ENCODE measurements around the gene NPBWR2.
"Not testable (repeated sequence)": the region's sequence is repeated elsewhere in the genome, so short reads cannot be mapped to it uniquely, and the experiment has no call there.

Gene NPBWR2

DNA sequence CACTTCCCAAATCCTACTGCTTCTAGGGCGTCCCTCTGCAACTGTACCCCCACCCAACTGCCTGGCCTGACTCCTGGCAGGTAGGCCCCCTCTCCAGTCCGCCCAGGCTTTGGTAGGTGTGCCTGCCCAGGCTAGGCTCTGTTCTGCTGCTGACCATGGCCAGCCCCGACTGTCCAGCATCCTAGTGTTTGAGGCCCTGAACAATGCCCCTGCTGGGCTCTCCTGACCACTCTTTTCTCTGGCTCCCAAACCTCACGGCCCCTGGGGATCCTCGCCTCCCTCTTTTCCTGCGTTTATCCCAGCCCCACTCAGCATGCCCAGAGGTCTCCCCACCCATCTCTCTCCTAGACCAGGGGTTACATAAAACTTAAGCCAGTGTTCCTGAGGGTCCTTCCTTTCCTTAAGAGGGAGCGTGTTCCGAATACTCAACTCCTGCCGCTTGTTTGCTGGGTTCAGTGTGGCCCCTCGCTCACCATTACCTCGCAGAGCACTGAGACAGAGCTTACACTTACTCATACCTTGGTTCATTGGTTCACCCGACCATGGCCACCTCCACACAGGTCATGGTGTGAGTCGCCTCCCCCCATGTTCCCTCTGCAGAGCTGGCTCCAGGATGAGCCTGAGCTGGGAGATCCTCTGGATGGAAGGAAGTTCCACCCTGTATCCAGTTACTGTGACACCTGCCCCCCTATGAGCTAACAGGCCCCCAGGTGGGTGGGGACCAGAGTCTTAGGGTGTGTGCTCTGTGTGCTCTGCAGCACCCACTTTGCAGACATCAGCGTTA is 35.8 kb upstream of the NPBWR2 start:
- DNase-seq (ENCODE audit: low read depth in 2 of 2): no peak

DNA sequence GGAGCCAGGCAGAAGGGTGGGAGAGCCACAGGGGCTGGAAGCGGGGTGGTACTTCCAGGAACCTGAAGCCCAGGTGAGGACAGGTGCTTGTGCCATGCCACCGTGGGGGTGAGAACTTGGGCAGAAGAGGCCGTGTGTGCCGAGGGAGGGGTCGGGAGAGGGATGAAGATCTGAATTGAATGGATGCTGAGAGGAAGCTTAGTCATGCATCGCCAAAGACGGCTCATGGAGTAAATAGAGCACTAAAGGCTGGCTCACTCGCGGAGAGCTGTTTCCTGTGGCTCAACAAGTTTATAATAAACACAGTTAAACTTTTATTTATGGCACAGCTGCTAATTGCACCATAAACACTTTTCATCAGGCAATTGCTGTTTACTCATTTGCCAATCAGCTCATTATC is 35.2 kb upstream of the NPBWR2 start:
- no peak for DNase-seq (ENCODE audit: low read depth in 2 of 2)

DNA sequence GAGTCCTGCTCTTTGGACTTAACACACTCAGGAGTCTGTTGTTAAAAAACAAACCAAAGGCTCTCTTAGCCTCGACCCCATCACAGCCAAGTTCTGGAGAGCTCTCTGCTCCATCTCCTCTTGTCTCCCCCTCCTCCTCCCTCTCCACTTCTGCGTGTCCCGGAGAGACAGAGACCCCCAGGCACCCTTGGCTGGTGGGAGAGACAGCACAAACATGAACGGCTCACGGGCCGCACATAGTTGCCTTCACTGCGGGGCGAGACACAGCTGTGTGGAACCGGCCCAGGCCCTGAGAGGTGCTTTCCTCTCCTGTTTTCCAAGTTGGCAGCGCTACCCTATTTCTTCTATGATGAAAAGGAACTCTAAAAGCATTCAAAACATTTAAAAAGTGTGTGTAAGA is 33.6 kb upstream of the NPBWR2 start:
- no peak for DNase-seq (ENCODE audit: low read depth in 2 of 2)

DNA sequence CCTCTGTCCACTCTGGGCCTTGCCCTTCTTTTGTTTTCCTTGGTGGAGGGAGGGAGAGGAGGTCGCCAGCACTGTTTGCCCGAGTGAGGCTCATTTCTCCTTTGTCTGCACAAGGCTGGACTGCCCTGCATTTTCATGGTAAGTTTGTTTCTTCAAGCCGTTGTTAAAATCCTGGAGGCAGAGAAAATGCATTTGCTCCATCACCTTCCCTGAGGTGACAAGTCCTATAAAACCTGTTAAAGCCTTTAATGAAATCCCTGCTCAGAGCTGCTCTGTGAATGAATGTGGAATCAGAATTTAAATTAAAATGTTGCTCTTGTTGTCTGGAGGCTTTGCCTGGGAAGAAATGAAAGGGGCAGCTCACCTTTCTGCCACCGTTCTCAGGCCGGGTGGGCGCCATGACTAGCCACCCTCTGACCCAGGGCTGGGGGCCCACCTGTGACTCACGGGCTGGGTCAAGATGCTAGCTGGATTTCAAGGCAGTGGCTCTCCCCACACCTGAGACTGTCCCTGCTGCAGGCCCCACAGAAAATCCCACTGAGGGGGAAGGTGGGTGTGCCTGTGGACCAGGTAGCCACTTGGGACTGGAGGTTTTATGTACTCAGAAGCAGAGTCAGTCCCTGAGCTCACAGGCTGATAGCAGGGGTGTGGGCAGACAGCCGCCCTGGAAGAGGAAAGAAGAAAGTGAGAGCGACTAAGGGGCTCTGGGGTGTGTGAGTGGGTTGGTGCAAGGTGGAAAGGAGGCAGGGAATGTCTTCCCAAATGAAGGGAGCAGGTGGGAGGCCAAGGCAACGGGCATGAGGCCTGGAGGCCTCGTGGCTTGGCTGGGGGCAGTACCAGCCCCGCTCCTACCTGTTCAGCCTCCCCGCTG is 32.9 kb upstream of the NPBWR2 start:
- no peak for DNase-seq (ENCODE audit: low read depth in 2 of 2)

DNA sequence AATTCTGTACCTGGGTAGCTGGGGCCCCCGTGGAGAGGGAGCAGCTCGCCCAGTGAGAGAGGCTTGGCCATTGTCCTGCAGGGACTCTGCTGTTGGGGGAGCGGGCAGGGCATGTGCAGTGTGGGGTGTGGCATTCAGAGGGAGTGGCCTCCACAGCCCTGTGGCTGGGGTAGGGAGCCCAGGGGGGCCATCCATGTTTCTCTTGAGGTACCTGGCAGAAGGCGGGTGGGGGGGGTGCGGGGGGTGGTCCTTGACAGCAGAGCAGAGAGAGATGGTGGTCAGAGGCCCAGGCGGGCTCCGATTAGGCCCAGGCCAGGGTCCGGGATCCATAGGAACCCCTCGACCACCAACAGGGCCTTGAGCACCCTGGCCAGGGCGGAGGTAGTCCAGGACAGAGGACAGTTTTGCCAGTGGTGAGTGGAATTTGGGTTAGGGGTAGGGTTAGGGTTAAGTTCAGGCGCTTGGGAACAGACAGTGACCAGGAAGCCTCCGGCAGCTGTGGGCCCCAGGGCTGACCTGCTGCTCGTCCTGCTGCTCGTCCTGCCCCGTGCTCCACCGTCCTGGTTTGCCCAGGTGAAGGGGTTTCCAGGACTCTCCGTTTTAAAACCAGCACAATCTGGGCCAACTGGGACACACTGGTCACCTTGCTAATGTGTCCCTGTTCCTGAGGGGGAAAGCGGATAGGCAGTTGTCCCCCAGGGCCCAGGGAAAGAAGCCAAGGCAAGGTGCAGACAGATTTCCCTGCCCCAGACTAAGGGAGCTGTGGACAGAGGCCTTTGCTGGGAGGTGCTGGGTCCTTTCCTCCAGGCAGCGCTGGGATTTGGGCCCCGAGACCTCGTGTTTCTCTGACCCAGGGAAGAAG is 32.1 kb upstream of the NPBWR2 start:
- DNase-seq (ENCODE audit: low read depth in 2 of 2): no peak

DNA sequence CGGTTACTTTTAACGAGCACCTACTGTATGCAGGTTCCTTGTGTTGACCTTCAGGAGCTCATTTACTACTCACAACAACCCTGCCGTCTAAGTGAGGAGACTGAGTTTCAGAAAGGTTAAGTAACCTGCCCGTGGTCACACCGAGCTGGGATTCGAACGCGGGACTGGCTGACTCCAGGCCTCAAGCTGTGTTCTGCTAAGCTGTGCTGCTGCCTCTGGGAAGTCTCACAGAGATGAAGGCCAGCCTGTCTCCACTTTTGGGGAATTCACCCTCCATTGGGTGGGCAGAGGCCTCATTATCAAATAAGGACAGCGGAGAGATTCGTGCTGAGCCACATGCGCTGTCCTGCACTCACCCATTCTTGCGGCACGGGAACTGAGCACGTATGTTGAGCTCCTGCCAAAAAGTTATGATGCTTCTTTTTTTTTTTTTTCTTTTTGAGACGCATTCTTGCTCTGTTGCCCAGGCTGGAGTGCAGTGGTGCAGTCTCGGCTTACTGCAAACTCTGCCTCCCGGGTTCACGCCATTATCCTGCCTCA is 31.0 kb upstream of the NPBWR2 start:
- no peak for DNase-seq (ENCODE audit: low read depth in 2 of 2)

DNA sequence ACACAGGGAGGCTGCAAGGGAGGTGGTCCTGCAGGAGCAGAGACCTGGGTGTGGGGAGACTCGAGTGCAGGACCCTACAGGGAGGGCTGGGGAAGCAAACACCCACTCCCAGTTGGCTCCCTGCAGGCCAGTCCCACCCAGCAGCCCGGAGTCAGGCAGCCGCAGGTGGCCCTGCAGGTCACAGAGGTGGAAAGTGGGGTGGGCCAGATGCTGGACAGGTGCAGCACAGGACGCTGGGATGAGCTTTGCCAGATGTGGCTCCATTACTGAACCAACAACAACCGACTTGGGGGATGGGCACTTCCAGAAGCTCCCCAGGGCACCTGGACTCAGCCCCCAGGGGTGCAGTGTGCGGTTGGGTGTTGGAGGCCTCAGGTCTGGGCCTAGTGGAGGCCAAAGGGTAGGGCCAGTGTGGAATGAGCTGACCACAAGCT is 30.2 kb upstream of the NPBWR2 start:
- DNase-seq (ENCODE audit: low read depth in 2 of 2): no peak

DNA sequence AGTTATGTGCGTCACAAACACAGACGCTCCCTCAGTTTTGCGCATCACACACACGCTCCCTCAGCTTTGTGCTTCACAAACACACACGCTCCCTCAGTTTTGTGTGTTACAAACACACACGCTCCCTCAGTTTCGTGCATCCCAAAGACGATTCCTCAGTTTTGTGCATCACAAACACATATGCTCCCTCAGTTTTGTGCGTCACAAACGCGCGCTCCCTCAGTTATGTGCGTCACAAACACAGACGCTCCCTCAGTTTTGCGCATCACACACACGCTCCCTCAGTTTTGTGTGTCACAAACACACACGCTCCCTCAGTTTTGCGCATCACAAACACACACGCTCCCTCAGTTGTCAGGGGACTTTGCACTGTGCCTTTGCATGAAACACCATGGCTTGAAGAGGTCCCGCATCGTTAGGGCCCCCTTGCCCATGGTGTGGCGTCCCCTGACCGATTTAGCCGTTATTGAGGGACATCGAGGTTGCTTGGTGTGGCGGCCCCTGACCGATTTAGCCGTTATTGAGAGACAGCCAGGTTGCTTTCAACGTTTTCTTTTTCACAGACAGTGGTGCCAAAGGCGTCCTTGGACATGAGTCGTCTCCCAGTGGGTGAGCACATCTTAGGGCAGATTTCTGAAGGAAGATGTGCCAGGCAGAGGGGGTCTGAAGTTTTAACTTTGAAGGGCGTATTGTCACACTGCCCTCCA is 28.8 kb upstream of the NPBWR2 start:
- no peak for DNase-seq (ENCODE audit: low read depth in 2 of 2)

DNA sequence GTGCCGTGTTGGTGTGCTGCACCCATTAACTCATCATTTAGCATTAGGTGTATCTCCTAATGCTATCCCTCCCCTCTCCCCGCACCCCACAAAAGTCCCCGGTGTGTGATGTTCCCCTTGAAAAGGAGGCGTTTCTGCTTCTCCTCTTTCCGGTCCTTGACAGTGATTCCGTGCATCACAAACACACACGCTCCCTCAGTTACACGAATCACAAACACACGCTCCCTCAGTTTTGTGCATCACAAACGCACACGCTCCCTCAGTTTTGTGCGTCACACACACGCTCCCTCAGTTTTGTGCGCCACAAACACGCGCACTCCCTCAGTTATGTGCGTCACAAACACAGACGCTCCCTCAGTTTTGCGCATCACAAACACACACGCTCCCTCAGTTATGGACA is 27.4 kb upstream of the NPBWR2 start:
- not testable (repeated sequence) for DNase-seq (ENCODE audit: low read depth in 2 of 2)

DNA sequence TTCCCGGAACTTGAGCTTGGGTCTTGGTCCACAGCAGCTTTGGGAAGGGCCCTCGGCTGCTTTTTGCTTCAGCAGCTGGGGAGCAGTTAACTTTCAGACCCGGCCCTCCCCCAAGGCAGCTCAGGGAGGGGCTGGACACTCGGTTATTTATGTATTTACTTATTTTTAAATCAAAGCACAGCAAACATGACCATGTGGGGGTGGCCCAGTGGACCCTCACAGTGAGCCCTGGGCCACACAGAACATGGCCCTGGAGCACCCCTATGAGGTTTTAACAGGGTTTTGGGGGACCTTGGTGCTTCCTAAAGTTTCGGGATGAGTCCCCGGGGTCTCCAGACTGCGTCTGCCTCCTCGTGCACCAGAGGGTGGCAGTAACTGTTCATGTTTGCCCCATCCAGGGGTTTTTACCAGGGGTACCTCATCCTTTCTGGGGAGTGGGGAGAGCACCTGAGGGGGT is 26.6 kb upstream of the NPBWR2 start:
- DNase-seq (ENCODE audit: low read depth in 2 of 2): no peak

DNA sequence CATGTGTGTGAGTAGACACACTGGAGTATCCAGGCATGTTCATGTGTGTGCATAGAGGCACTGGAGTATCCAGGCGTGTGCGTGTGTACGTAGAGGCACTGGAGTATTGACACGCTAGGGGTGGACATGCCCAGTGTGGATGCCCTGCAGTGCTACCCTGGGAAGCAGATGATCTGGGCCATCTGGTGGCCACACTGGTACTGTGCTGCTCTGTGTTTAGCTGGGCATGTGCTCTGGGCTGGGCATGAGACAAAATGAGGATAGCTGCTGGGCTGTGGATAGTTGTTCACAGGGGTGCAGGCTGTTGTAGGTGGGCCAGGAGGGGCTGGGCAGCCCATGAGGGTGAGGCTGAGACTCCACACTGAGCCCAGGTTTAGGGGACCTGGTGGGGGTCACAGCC is 24.0 kb upstream of the NPBWR2 start:
- DNase-seq (ENCODE audit: low read depth in 2 of 2): no peak

DNA sequence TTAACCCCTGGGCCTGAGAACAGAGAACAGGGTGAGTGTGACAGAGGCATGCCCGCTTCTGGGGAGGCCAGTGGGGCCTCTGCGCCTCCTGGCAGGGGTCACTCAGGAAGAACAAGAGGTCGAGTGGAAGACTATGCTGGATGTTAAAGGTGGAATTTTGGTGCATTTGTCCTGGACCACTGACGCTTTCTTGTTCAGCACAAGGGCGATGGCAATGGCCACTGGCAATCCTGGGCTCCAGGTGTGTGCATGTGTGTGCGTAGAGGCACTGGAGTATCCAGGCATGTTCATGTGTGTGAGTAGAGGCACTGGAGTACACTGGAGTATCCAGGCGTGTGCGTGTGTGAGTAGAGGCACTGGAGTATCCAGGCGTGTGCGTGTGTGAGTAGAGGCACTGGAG is 23.5 kb upstream of the NPBWR2 start:
- no peak for DNase-seq (ENCODE audit: low read depth in 2 of 2)

DNA sequence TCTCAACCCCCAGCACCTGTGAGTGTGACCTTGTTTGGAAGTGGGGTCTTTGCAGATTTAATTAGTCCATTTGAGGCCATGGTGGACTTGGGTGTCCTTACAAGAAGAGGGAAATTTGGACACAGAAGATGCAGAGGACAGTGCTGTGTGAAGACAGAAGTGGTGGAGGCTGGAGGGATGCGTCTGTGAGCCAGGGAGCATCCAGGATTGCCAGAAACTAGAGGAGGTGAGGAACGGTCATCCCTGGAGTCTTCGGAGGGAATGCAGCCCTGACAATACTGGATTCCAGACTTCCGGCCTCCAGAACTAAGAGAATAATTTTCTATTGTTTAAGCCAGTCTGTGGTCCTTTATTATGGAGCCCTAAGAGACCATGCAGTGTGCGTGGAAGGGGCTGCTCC is 22.9 kb upstream of the NPBWR2 start:
- DNase-seq (ENCODE audit: low read depth in 2 of 2): no peak

DNA sequence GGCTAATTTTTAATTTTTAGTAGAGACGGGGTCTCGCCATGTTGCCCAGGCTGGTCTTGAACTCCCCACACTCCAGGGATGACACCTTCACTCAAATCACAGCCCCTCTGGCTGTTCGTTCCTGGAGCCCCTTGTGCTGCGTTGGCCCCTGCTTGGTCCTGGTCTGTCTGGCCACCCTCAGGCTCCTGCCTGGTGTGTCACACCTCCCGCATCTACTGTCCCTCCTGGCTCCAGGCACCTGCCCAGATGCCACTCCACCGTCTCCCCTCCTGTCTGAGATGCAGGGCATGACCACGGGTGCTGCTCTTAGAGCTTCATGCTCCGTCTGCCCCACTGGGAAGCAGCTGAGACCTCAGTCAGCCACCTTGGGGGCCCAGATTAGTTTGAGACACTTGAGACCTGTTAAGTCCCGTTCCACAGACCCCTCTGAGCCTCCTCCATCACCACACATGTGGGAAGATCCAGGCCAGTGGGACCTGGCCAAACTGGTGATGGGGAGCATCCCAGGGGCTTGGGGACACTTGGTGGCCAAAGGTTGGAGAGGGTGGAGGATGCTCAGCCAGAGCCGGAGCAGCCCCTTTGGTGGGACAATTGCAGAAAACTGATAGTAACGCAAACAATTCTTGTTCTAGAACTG is 21.9 kb upstream of the NPBWR2 start:
- DNase-seq (ENCODE audit: low read depth in 2 of 2): no peak

DNA sequence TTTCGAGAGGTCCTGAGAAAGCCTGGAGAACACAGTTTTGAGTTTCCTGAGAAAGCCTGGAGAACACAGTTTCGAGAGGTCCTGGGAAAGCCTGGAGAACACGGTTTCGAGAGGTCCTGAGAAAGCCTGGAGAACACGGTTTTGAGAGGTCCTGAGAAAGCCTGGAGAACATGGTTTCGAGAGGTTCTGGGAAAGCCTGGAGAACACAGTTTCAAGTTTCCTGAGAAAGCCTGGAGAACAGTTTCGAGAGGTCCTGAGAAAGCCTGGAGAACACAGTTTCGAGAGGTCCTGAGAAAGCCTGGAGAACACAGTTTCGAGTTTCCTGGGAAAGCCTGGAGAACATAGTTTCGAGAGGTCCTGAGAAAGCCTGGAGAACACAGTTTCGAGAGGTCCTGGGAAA is 16.2 kb upstream of the NPBWR2 start:
- DNase-seq (ENCODE audit: low read depth in 2 of 2): not testable (repeated sequence)

DNA sequence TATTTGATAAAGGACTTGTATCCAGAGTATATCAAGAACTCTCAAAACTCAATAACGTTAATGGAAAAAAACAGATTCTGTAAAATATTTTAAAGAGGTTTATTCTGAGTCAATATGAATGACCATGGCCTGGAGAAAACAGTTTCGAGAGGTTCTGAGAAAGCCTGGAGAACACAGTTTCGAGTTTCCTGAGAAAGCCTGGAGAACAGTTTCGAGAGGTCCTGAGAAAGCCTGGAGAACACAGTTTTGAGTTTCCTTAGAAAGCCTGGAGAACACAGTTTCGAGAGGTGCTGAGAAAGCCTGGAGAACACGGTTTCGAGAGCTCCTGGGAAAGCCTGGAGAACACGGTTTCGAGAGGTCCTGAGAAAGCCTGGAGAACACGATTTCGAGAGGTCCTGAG is 15.6 kb upstream of the NPBWR2 start:
- not testable (repeated sequence) for DNase-seq (ENCODE audit: low read depth in 2 of 2)

DNA sequence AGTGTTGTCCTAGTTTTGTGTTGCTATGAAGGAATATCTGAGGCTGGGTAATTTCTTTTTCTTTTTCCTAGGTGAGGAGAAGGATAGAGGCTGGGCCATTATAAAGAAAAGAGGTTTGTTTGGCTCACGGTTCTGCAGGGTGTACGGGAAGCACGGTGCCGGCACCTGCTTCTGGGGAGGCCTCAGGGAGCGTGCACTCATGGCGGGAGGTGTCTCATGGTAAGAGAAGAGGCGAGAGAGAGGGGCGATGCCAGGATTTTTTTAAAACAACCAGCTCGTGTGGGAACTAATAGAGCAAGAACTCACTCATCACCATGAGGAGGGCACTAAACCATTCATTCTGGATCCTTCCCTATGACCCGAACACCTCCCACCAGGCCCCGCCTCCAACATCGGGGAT is 14.2 kb upstream of the NPBWR2 start:
- DNase-seq (ENCODE audit: low read depth in 2 of 2): no peak

DNA sequence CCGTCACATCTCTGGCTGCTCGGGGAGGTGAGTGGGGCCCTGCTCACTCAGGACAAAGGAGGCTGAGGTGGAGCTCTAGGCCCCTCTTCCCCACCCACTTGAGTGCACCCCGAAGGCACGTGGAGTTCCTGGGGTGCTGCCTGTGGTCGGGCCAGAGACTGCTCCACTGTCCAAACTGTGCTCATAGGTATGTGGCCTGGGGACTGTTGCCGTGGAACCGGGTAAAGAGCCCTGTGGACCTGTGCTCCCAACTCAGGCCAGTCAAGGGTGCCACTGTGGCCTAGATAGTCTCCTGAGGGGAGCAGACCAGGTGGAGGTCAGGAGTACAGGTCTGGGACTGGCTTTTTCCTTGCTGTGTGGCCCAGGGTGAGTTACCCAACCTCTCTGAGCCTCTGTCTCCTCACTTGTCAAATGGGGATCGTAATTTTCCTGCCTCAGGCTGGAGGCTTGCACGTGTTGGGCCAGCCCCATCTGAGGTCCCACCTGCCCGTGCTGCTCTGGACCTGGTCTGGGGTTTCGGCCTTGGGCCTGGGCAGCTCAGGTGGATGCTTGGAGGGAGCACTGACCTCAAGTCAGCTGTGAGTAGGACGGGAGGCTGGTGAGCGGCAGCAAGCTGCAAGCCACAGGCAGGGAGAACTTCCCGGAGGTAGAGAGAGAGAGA is 12.4 kb upstream of the NPBWR2 start:
- no peak for DNase-seq (ENCODE audit: low read depth in 2 of 2)

DNA sequence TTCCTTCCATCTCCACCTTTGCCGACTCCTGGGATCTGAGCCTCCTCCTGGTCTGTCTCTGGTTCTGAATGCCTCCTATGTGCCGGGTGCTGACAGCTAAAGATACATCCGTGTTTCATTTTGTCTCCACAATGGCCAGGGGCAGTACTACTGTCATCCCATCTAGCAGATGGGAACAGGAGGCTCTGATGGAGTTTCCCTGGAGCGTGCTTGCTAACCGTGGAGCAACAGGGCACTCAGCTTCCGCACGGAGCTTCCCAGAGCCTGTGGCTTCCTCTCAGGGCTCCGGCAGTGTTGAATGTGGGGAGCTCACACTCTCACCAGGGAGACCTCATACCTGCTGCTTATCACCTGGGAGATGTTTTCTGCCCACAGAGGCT is 11.9 kb upstream of the NPBWR2 start:
- DNase-seq (ENCODE audit: low read depth in 2 of 2): no peak

DNA sequence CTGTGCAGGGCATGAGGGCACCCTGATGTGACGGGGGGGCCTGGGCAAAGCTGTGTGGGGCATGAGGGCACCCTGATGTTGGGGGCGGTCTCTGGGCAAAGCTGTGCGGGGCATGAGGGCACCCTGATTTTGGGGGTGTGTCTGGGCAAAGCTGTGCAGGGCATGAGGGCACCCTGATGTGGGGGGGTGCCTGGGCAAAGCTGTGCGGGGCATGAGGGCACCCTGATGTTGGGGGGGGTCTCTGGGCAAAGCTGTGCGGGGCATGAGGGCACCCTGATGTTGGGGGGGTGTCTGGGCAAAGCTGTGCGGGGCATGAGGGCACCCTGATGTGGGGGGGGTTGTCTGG is 10.0 kb upstream of the NPBWR2 start:
- DNase-seq (ENCODE audit: low read depth in 2 of 2): not testable (repeated sequence)

Measured in fibroblast of skin of left quadriceps (primary cell).